GM12875 (cell line): ENCODE measurements around the gene ACADL.

Experiments
- H3K4me3 ChIP-seq: one replicate; pipeline ENCODE4 v1.5.1; 2011; ENCODE audit warnings: low read depth, low read length, control low read depth
- TF ChIP-seq, protein P1 (sequence below): IDR thresholded peaks from 2 replicates; pipeline ENCODE4 v1.5.1; 2011; ENCODE audit warnings: low read depth, mild to moderate bottlenecking, control low read depth, inconsistent platforms, low read length, moderate library complexity, borderline replicate concordance; ENCODE audit not compliant: insufficient read depth

Gene ACADL

DNA sequence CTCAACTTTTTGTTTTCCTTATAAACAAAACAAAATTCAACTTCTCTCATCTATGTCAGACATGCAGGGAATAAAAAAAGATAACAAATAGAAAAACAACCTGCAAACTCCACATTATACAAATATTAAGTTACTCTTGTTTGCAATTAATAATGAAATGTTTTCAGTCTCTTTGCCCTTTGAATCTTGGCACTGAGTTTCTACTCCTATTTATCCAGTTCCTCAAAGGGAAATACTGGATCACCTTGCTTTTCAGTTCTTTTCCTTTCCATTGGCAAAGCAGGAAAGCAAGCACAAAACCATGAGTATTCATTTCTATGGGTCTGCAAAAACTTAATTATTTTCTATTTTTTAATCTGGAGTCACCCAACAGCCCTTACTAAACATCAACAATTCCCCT lies 77.6 kb downstream of the ACADL start:
- TF ChIP-seq, protein P1, sequence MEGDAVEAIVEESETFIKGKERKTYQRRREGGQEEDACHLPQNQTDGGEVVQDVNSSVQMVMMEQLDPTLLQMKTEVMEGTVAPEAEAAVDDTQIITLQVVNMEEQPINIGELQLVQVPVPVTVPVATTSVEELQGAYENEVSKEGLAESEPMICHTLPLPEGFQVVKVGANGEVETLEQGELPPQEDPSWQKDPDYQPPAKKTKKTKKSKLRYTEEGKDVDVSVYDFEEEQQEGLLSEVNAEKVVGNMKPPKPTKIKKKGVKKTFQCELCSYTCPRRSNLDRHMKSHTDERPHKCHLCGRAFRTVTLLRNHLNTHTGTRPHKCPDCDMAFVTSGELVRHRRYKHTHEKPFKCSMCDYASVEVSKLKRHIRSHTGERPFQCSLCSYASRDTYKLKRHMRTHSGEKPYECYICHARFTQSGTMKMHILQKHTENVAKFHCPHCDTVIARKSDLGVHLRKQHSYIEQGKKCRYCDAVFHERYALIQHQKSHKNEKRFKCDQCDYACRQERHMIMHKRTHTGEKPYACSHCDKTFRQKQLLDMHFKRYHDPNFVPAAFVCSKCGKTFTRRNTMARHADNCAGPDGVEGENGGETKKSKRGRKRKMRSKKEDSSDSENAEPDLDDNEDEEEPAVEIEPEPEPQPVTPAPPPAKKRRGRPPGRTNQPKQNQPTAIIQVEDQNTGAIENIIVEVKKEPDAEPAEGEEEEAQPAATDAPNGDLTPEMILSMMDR, result no peak
- H3K4me3 ChIP-seq, result no peak overlapping the region
